SK-N-SH (cell line): ENCODE measurements around the gene HSPE1. TPM values are rescaled to one million over a fixed set of nuclear protein-coding genes. Genes with fewer than 3 reads are reported as not detected.

Source experiments
- CTCF ChIA-PET: fragments of 300-600, 350-600 bp; formaldehyde crosslinking; extraction: SDS; loops from one replicate; lab custom pipeline; 2021; lab: Yijun Ruan, JAX
- POLR2A ChIA-PET: fragments of 350-600 bp; sonication (Branson Sonifier 250); formaldehyde crosslinking; extraction: SDS; loops from one replicate; lab custom pipeline; 2020; ENCODE audit warnings: antibody characterized with exemption, inconsistent platforms; lab: Yijun Ruan, JAX
- DNase-seq: peaks from one replicate; pipeline ENCODE4 v3.0.0; 2012
- H2AFZ ChIP-seq: fragments of 200-600 bp; sonication (generic); 2 replicates; pipeline ENCODE4 v1.8.1; 2016; ENCODE audit warnings: antibody characterized with exemption, mild to moderate bottlenecking, low read depth
- H3F3A ChIP-seq: fragments of 200-600 bp; sonication (generic); replicated peaks from 2 replicates; pipeline ENCODE3; 2016; ENCODE audit warnings: antibody characterized with exemption, mild to moderate bottlenecking; ENCODE audit not compliant: insufficient read depth
- H3K27ac ChIP-seq, 2 experiments: fragments of 200-500 bp in 1 of 2; fragments of 200-600 bp in 1 of 2; sonication (Bioruptor generic) in 1 of 2; sonication (generic), shearing (Covaris generic) in 1 of 2; 2 replicates each; pipeline versions ENCODE4 v1.5.1 to v1.6.1; 2014 to 2016; ENCODE audit warnings: low read depth in 2 of 2, inconsistent platforms in 1 of 2, low read length in 1 of 2, mild to moderate bottlenecking in 1 of 2, mixed read lengths in 1 of 2
- H3K27me3 ChIP-seq: fragments of 200-600 bp; sonication (generic), shearing (Covaris generic); 2 replicates; pipeline ENCODE4 v1.6.1; 2016; ENCODE audit warnings: mixed run types; ENCODE audit not compliant: insufficient read depth
- H3K36me3 ChIP-seq, 2 experiments: fragments of 200-500 bp in 1 of 2; fragments of 200-600 bp in 1 of 2; sonication (Bioruptor generic) in 1 of 2; sonication (generic) in 1 of 2; replicated peaks in 1 of 2; 2 replicates each; pipeline versions ENCODE3 to v1.5.1; 2014 to 2016; ENCODE audit warnings: low read length in 1 of 2, mild to moderate bottlenecking in 1 of 2; ENCODE audit not compliant: insufficient read depth in 2 of 2, control insufficient read depth in 1 of 2
- H3K4me1 ChIP-seq, 2 experiments: fragments of 200-500 bp in 1 of 2; fragments of 200-600 bp in 1 of 2; sonication (Bioruptor generic) in 1 of 2; sonication (generic), shearing (Covaris generic) in 1 of 2; 2 replicates each; pipeline versions ENCODE4 v1.5.1 to v1.6.1; 2014 to 2016; ENCODE audit warnings: low read depth in 1 of 2, low read length in 1 of 2, mixed run types in 1 of 2; ENCODE audit not compliant: insufficient read depth in 2 of 2, control insufficient read depth in 1 of 2
- H3K4me2 ChIP-seq: fragments of 200-600 bp; sonication (generic), shearing (Covaris generic); 2 replicates; pipeline ENCODE4 v1.6.1; 2017; ENCODE audit warnings: mixed run types
- H3K4me3 ChIP-seq, 2 experiments: fragments of 200-500 bp in 1 of 2; fragments of 200-600 bp in 1 of 2; sonication (Bioruptor generic) in 1 of 2; sonication (generic), shearing (Covaris generic) in 1 of 2; 2 replicates each; pipeline versions ENCODE4 v1.5.1 to v1.8.1; 2014 to 2016; ENCODE audit warnings: low read depth in 2 of 2, inconsistent platforms in 1 of 2, low read length in 1 of 2, mild to moderate bottlenecking in 1 of 2, mixed read lengths in 1 of 2, moderate library complexity in 1 of 2
- H3K79me2 ChIP-seq: fragments of 200-600 bp; sonication (generic); 2 replicates; pipeline ENCODE4 v1.8.1; 2017; ENCODE audit warnings: mild to moderate bottlenecking; ENCODE audit not compliant: insufficient read depth
- H3K9ac ChIP-seq: fragments of 200-600 bp; sonication (generic); 2 replicates; pipeline ENCODE4 v1.6.1; 2017; ENCODE audit warnings: mixed run types
- H3K9me2 ChIP-seq: fragments of 200-600 bp; sonication (generic); 2 replicates; pipeline ENCODE4 v1.6.1; 2017; ENCODE audit warnings: mixed run types
- H3K9me3 ChIP-seq: fragments of 200-600 bp; sonication (generic); 2 replicates; pipeline ENCODE4 v1.6.1; 2017; ENCODE audit warnings: mixed run types, mild to moderate bottlenecking, moderate library complexity
- H4K20me1 ChIP-seq: fragments of 200-600 bp; sonication (generic); 2 replicates; pipeline ENCODE4 v1.6.1; 2017; ENCODE audit warnings: mild to moderate bottlenecking, mixed run types; ENCODE audit not compliant: insufficient read depth
- CHD2 ChIP-seq: fragments of 150-350 bp; IDR thresholded peaks from 2 replicates; pipeline ENCODE4 v1.6.1; 2018; ENCODE audit warnings: low read length; ENCODE audit not compliant: partially characterized antibody
- ELF1 ChIP-seq: IDR thresholded peaks from 2 replicates; pipeline ENCODE4 v1.4.0; 2012
- FOSL2 ChIP-seq: IDR thresholded peaks from 2 replicates; pipeline ENCODE4 v1.4.0; 2012; ENCODE audit warnings: low read depth, mild to moderate bottlenecking, moderate library complexity, borderline replicate concordance
- FOXM1 ChIP-seq: IDR thresholded peaks from 2 replicates; pipeline ENCODE4 v1.4.0; 2012; ENCODE audit warnings: low read depth, mild to moderate bottlenecking
- GABPA ChIP-seq: IDR thresholded peaks from 2 replicates; pipeline ENCODE4 v1.4.0; 2012; ENCODE audit warnings: low read depth, mild to moderate bottlenecking
- GATA2 ChIP-seq: sonication (generic); formaldehyde crosslinking; IDR thresholded peaks from 2 replicates; pipeline ENCODE4 v1.5.0; 2020; ENCODE audit warnings: mild to moderate bottlenecking, missing genetic modification reagents
- JUND ChIP-seq: IDR thresholded peaks from 2 replicates; pipeline ENCODE4 v1.4.0; 2012
- MEF2A ChIP-seq: IDR thresholded peaks from 2 replicates; pipeline ENCODE4 v1.4.0; 2012; ENCODE audit warnings: low read depth, borderline replicate concordance
- RFX5 ChIP-seq: IDR thresholded peaks from 2 replicates; pipeline ENCODE4 v1.6.1; 2012; ENCODE audit warnings: mild to moderate bottlenecking, improper control_type of control experiment, low read length
- RXRA ChIP-seq: IDR thresholded peaks from 2 replicates; pipeline ENCODE4 v1.4.0; 2012; ENCODE audit warnings: low read depth, mild to moderate bottlenecking, borderline replicate concordance
- SIN3A ChIP-seq: IDR thresholded peaks from 2 replicates; pipeline ENCODE4 v1.6.1; 2012; ENCODE audit warnings: low read depth, mild to moderate bottlenecking, low read length, moderate library complexity, borderline replicate concordance
- TAF1 ChIP-seq: IDR thresholded peaks from 2 replicates; pipeline ENCODE4 v1.6.1; 2012; ENCODE audit warnings: low read depth, mild to moderate bottlenecking, low read length, moderate library complexity, borderline replicate concordance
- TEAD4 ChIP-seq: IDR thresholded peaks from 2 replicates; pipeline ENCODE4 v1.4.0; 2012; ENCODE audit warnings: mild to moderate bottlenecking, borderline replicate concordance; ENCODE audit not compliant: insufficient read depth
- YY1 ChIP-seq: IDR thresholded peaks from 2 replicates; pipeline ENCODE4 v1.4.0; 2012; ENCODE audit warnings: low read depth, mild to moderate bottlenecking
- WGBS: methylation state at CpG from one replicate; pipeline ENCODE4 v1.1.6; 2017; ENCODE audit warnings: low lambda C conversion rate; 5-methylcytosine and 5-hydroxymethylcytosine counted together
- polyA plus RNA-seq, 3 experiments: library from polyadenylated mRNA; depleted of rRNA; stranded (reverse); fragments of >200 nt; gene quantifications; 2 replicates each; pipeline ENCODE4 v1.2.3, GENCODE V29; 2012
- TF ChIP-seq, protein P1 (sequence below): IDR thresholded peaks from 2 replicates; pipeline ENCODE4 v1.4.0; 2012; ENCODE audit warnings: low read depth
- TF ChIP-seq, protein P2 (sequence below): IDR thresholded peaks from 2 replicates; pipeline ENCODE4; 2012
- TF ChIP-seq, protein P3 (sequence below): fragments of 150-350 bp; IDR thresholded peaks from 2 replicates; pipeline ENCODE4 v1.6.1; 2017; ENCODE audit warnings: antibody characterized with exemption, low read length, low read depth, borderline replicate concordance

The HSPE1 gene
- polyA plus RNA-seq, 1 of the 3 experiments (the other 2 are of a cell fraction): 130 TPM

DNA sequence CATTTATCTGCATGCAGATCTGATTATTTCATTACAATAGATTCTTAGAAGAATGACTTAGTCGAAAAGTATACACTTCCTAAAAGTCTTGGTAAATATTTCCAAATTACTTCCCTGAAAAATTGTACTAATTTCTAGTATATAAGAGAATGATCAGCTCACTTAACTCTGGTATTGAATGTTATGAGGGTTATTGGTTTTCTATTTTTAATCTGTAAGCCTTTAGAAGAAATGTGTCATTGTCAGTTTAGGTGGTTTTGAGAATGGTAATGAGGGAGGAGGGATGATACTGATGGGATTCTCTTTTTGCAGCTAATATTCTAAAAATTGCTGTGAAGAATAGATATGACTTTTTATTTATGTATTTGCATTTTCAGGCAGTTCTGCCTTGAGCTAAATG, 39.6 kb downstream of the HSPE1 start:
- Histone ChIP-seq H4K20me1 (peaks cover 10% of the 10 kb centered on the region), H3K27ac (no peak overlapping the region), H3K9me3 (no peaks in the 10 kb centered on the region), H3K4me3 (no peak overlapping the region), H3K9me2 (no peaks in the 10 kb centered on the region), H3K27me3 (no peaks in the 10 kb centered on the region), H3K36me3 (peaks cover 28 to 79% of the 10 kb centered on the region in 2 experiments), H3K4me1 (peaks cover 0 to 5% of the 10 kb centered on the region in 2 experiments; a peak in 1 of 4 replicates), H3K79me2 (peaks cover 77% of the 10 kb centered on the region), H3K4me2 (no peak overlapping the region), H2AFZ (no peak overlapping the region), H3F3A (no peaks in the 10 kb centered on the region), H3K9ac (no peak overlapping the region)
- TF ChIP-seq GATA2 (CRISPR knock-in tag) (no peak), ELF1 (no peak), CHD2 (no peak), MEF2A (no peak), FOSL2 (no peak), RFX5 (no peak), SIN3A (no peak), JUND (no peak), FOXM1 (no peak)
- TF ChIP-seq, protein P1, sequence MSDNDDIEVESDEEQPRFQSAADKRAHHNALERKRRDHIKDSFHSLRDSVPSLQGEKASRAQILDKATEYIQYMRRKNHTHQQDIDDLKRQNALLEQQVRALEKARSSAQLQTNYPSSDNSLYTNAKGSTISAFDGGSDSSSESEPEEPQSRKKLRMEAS: no peak
- TF ChIP-seq, protein P2, sequence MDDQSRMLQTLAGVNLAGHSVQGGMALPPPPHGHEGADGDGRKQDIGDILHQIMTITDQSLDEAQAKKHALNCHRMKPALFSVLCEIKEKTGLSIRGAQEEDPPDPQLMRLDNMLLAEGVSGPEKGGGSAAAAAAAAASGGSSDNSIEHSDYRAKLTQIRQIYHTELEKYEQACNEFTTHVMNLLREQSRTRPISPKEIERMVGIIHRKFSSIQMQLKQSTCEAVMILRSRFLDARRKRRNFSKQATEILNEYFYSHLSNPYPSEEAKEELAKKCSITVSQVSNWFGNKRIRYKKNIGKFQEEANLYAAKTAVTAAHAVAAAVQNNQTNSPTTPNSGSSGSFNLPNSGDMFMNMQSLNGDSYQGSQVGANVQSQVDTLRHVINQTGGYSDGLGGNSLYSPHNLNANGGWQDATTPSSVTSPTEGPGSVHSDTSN: no peak
- ChIA-PET CTCF (interaction anchor here (1.1 kb wide), 1 partner anchor 26 kb away, joined by 3 read pairs; no protein-coding TSS in a partner anchor), POLR2A (no interaction called here)
- no peak for DNase-seq
- WGBS: 72% methylated on average over 1 of the region's 1 CpG

DNA sequence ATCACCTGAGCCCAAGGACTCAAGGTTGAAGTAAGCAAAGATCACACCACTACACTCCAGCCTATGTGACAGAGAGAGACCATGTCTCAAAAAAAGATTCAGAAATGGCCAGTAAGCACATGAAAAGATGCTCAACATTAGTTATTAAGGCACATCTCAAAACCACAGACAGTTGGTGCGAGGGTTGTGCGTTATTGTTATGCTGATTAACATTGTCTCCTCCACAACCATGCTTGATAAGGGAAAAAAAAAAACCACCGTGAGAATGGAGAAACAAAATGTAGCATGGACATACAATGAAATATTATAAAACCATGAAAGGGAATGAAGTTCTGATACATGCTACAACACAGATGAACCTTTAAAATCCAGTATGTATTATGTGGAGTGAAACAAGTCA, 43.0 kb downstream of the HSPE1 start:
- Histone ChIP-seq H3K9me2 (no peaks in the 10 kb centered on the region), H3K36me3 (peaks cover 33 to 75% of the 10 kb centered on the region in 2 experiments), H3K4me3 (no peak overlapping the region), H3K4me1 (peaks cover 0 to 5% of the 10 kb centered on the region in 2 experiments; a peak in 1 of 4 replicates), H3K9ac (no peak overlapping the region), H3F3A (no peaks in the 10 kb centered on the region), H4K20me1 (peaks cover 13% of the 10 kb centered on the region), H2AFZ (no peak overlapping the region), H3K27me3 (no peaks in the 10 kb centered on the region), H3K4me2 (no peak overlapping the region)
- no peak for DNase-seq
- TF ChIP-seq YY1 (no peak), TEAD4 (no peak), GATA2 (CRISPR knock-in tag) (no peak), JUND (no peak), RXRA (no peak), RFX5 (no peak), CHD2 (no peak), MEF2A (no peak), GABPA (no peak), FOXM1 (no peak), TAF1 (no peak)
- TF ChIP-seq, protein P3, sequence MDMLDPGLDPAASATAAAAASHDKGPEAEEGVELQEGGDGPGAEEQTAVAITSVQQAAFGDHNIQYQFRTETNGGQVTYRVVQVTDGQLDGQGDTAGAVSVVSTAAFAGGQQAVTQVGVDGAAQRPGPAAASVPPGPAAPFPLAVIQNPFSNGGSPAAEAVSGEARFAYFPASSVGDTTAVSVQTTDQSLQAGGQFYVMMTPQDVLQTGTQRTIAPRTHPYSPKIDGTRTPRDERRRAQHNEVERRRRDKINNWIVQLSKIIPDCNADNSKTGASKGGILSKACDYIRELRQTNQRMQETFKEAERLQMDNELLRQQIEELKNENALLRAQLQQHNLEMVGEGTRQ: no peak
- TF ChIP-seq, protein P2: no peak
- TF ChIP-seq, all 33 proteins: peak for 0
- Histone ChIP-seq H3K79me2 (peaks cover 77% of the 10 kb centered on the region), H3K9me3 (no peaks in the 10 kb centered on the region), H3K27ac (no peak overlapping the region)
- WGBS: 100% methylated on average over 3 of the region's 3 CpGs
- POLR2A ChIA-PET: no interaction called here
- CTCF ChIA-PET: no interaction called here
